GM23248 (cell line): Measurements from ENCODE around the gene AFAP1L1. TPM values are rescaled to one million over a fixed set of nuclear protein-coding genes. Genes with fewer than 3 reads are reported as not detected.

Source experiments
- DNase-seq: peaks from one replicate; pipeline ENCODE4 v3.0.0-alpha.2; 2015
- H2AFZ ChIP-seq: fragments of 200-600 bp; sonication (generic); 2 replicates; pipeline ENCODE4 v1.6.1; 2016; ENCODE audit warnings: antibody characterized with exemption
- H3F3A ChIP-seq: fragments of 200-600 bp; sonication (generic); 2 replicates; pipeline ENCODE4 v1.6.1; 2016; ENCODE audit warnings: mild to moderate bottlenecking, antibody characterized with exemption, mixed run types; ENCODE audit not compliant: insufficient read depth
- H3K27ac ChIP-seq: fragments of 200-600 bp; sonication (generic); 2 replicates; pipeline ENCODE4 v1.5.1; 2016; ENCODE audit warnings: mild to moderate bottlenecking
- H3K27me3 ChIP-seq: fragments of 200-600 bp; sonication (generic); replicated peaks from 2 replicates; pipeline ENCODE4 v1.6.1; 2016; ENCODE audit warnings: mild to moderate bottlenecking; ENCODE audit not compliant: insufficient read depth
- H3K36me3 ChIP-seq: fragments of 200-600 bp; sonication (generic); 2 replicates; pipeline ENCODE4 v1.6.1; 2016; ENCODE audit warnings: low read depth, mild to moderate bottlenecking
- H3K4me1 ChIP-seq: fragments of 200-600 bp; sonication (generic); 2 replicates; pipeline ENCODE4 v1.6.1; 2016; ENCODE audit warnings: mild to moderate bottlenecking; ENCODE audit not compliant: insufficient read depth
- H3K4me2 ChIP-seq: fragments of 200-600 bp; sonication (generic); one replicate; pipeline ENCODE4 v1.6.1; 2016; ENCODE audit warnings: mild to moderate bottlenecking; ENCODE audit not compliant: unreplicated experiment
- H3K4me3 ChIP-seq: fragments of 200-600 bp; sonication (generic); 2 replicates; pipeline ENCODE4 v1.5.1; 2016; ENCODE audit warnings: mild to moderate bottlenecking
- H3K79me2 ChIP-seq: fragments of 200-600 bp; sonication (generic); 2 replicates; pipeline ENCODE4 v1.6.1; 2016; ENCODE audit warnings: mild to moderate bottlenecking; ENCODE audit not compliant: insufficient read depth
- H3K9ac ChIP-seq: fragments of 200-600 bp; sonication (generic); 2 replicates; pipeline ENCODE4 v1.6.1; 2016; ENCODE audit warnings: mild to moderate bottlenecking
- H3K9me2 ChIP-seq: fragments of 200-600 bp; sonication (generic); 2 replicates; pipeline ENCODE4 v1.6.1; 2016; ENCODE audit warnings: mixed run types, mild to moderate bottlenecking, moderate library complexity; ENCODE audit not compliant: insufficient read depth
- H3K9me3 ChIP-seq: fragments of 200-600 bp; sonication (generic); one replicate; pipeline ENCODE4 v1.6.1; 2017; ENCODE audit warnings: low read depth
- H4K20me1 ChIP-seq: fragments of 200-600 bp; sonication (generic); 2 replicates; pipeline ENCODE4 v1.6.0; 2016; ENCODE audit not compliant: insufficient read depth
- EZH2 ChIP-seq: fragments of 200-600 bp; sonication (generic); IDR thresholded peaks from 2 replicates; pipeline ENCODE4 v1.6.1; 2018; ENCODE audit warnings: antibody characterized with exemption, mild to moderate bottlenecking; ENCODE audit not compliant: insufficient read depth, poor library complexity, severe bottlenecking
- EZH2phosphoT487 ChIP-seq: fragments of 200-600 bp; sonication (generic); IDR thresholded peaks from 2 replicates; pipeline ENCODE4 v1.6.1; 2018; ENCODE audit warnings: antibody characterized with exemption, moderate library complexity, mild to moderate bottlenecking, low read depth; ENCODE audit not compliant: insufficient read depth
- WGBS, 2 experiments: methylation state at CpG; one replicate each; pipeline ENCODE4 v1.1.6; 2015 to 2017; ENCODE audit warnings: low lambda C conversion rate in 2 of 2, low coverage in 1 of 2; ENCODE audit errors: missing lambda C conversion rate in 2 of 2; 5-methylcytosine and 5-hydroxymethylcytosine counted together
- in situ Hi-C: fragments of 300-500 bp; cut with MboI; formaldehyde crosslinking; loops from 2 replicates; pipeline ENCODE4 v1.15.0; 2020
- polyA plus RNA-seq: library from polyadenylated mRNA; unstranded; fragments of >200 nt; fragmentation: Nextera tagmentation; extraction: Ambion mirVana; gene quantifications from 2 replicates; pipeline ENCODE4 v1.2.1, GENCODE V29; 2016
- total RNA-seq: library from RNA; depleted of rRNA; stranded (reverse); fragments of >200 nt; shearing (Covaris generic); gene quantifications from 2 replicates; pipeline ENCODE4 v1.2.3, GENCODE V29; 2014

The AFAP1L1 gene
- total and polyA plus RNA-seq, 2 experiments from 2014 or later = 0.76 to 1.3 TPM

DNA sequence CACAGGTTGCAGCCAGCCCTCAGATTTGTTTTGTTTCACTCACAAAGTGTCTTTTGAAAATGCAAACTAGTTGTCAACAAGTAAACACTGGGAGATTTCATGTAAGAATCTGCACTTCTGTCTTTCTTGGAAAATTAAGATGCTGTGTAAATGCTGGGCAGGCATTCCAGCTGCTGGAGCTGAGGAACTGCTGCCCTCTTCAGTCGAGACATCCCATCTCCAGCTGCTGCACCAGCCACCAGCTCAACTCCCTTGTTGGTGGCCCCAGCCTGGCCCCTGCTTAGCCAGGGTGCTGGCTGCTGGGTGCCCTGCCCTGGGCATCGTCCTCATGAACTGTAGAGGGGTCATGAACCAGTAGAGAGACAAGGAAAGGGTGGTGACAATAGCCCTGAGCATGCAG is 33.1 kb upstream of the AFAP1L1 start:
- Histone ChIP-seq H3K27ac (no peak overlapping the region), H2AFZ (no peak overlapping the region), H3K79me2 (no peaks in the 10 kb centered on the region), H3K4me1 (no peaks in the 10 kb centered on the region), H3K9me3 (no peaks in the 10 kb centered on the region), H3K9ac (no peak overlapping the region), H3K27me3 (no peaks in the 10 kb centered on the region), H3K4me3 (no peak overlapping the region), H3K9me2 (no peaks in the 10 kb centered on the region), H3K4me2 (no peak overlapping the region), H4K20me1 (no peaks in the 10 kb centered on the region), H3F3A (no peaks in the 10 kb centered on the region), H3K36me3 (no peaks in the 10 kb centered on the region)
- TF ChIP-seq EZH2 (no peak), EZH2phosphoT487 (no peak)
- no peak for DNase-seq
- in situ Hi-C loops = loop anchor here (10.0 kb wide), 1 partner anchor 504 kb away; no protein-coding TSS in a partner anchor
- WGBS, 2 experiments = 61 to 64% methylated on average over 2 of the region's 2 CpGs

- Histone ChIP-seq H3K4me3 (no peak overlapping the region), H3K36me3 (no peaks in the 10 kb centered on the region), H3K9me2 (no peaks in the 10 kb centered on the region), H2AFZ (no peak overlapping the region), H3F3A (no peaks in the 10 kb centered on the region), H3K4me2 (no peak overlapping the region), H3K27me3 (no peaks in the 10 kb centered on the region), H3K27ac (no peak overlapping the region), H4K20me1 (no peaks in the 10 kb centered on the region), H3K9ac (no peak overlapping the region), H3K9me3 (no peaks in the 10 kb centered on the region), H3K4me1 (no peaks in the 10 kb centered on the region), H3K79me2 (no peaks in the 10 kb centered on the region)
- in situ Hi-C loops = loop anchor here (10.0 kb wide), 1 partner anchor 505 kb away; no protein-coding TSS in a partner anchor
- TF ChIP-seq EZH2phosphoT487 = no peak
- TF ChIP-seq EZH2 = no peak
- DNase-seq = no peak
- 90 to 100% methylated on average over 2 of the region's 2 CpGs for WGBS, 2 experiments
Measured at GRCh38 chr5:149239917-149240316, 31.7 kb upstream of the AFAP1L1 start.

GRCh38 chr5:149240354-149240998 is 31.2 kb upstream of the AFAP1L1 start:
- H3K79me2 ChIP-seq = no peaks in the 10 kb centered on the region
- no peak overlapping the region for H3K4me3 ChIP-seq
- no peak for DNase-seq
- H3F3A ChIP-seq = no peaks in the 10 kb centered on the region
- in situ Hi-C loops = no loop called here
- H2AFZ ChIP-seq = no peak overlapping the region
- no peaks in the 10 kb centered on the region for H3K9me3 ChIP-seq
- no peaks in the 10 kb centered on the region for H3K27me3 ChIP-seq
- no peak overlapping the region for H3K4me2 ChIP-seq
- WGBS, 2 experiments = 81 to 83% methylated on average over 13 of the region's 13 CpGs
- H3K36me3 ChIP-seq = no peaks in the 10 kb centered on the region
- no peaks in the 10 kb centered on the region for H3K4me1 ChIP-seq
- H3K9ac ChIP-seq = no peak overlapping the region
- no peak for TF ChIP-seq EZH2
- no peak for TF ChIP-seq EZH2phosphoT487
- no peaks in the 10 kb centered on the region for H3K9me2 ChIP-seq
- H4K20me1 ChIP-seq = no peaks in the 10 kb centered on the region
- no peak overlapping the region for H3K27ac ChIP-seq

GRCh38 chr5:149242339-149242738 is 29.3 kb upstream of the AFAP1L1 start:
- no peaks in the 10 kb centered on the region for H3K9me2 ChIP-seq
- no peak overlapping the region for H3K4me3 ChIP-seq
- H3K9me3 ChIP-seq = no peaks in the 10 kb centered on the region
- H3K9ac ChIP-seq = no peak overlapping the region
- in situ Hi-C loops = no loop called here
- WGBS, 2 experiments = 98 to 100% methylated on average over 3 of the region's 3 CpGs
- no peak overlapping the region for H2AFZ ChIP-seq
- no peaks in the 10 kb centered on the region for H3K27me3 ChIP-seq
- no peaks in the 10 kb centered on the region for H3K36me3 ChIP-seq
- no peaks in the 10 kb centered on the region for H3K4me1 ChIP-seq
- H3K4me2 ChIP-seq = no peak overlapping the region
- no peaks in the 10 kb centered on the region for H4K20me1 ChIP-seq
- TF ChIP-seq EZH2phosphoT487 = no peak
- TF ChIP-seq EZH2 = no peak
- H3K79me2 ChIP-seq = no peaks in the 10 kb centered on the region
- no peak overlapping the region for H3K27ac ChIP-seq
- DNase-seq = no peak
- no peaks in the 10 kb centered on the region for H3F3A ChIP-seq
